Activated gamma-delta T cell treated with anti-CD3 and anti-CD28 coated beads, Interleukin-2, amount 50 U/mL, for 16 hours (primary cell): ENCODE data around the gene NPIPB6.

Source experiments
- DNase-seq: peaks from one replicate; pipeline ENCODE4 v3.0.0-alpha.2; 2020; ENCODE audit warnings: low read depth

NPIPB6 gene

GRCh38 chr16:28298511-28298878 lies 64.8 kb downstream of the NPIPB6 start:
- DNase-seq = no peak

GRCh38 chr16:28297784-28298510 lies 65.4 kb downstream of the NPIPB6 start:
- DNase-seq = no peak

GRCh38 chr16:28297308-28297707 lies 66.0 kb downstream of the NPIPB6 start:
- no peak for DNase-seq

- no peak for DNase-seq
Observed at GRCh38 chr16:28295276-28295675, 68.0 kb downstream of the NPIPB6 start.

- DNase-seq = no peak
Observed at GRCh38 chr16:28294201-28294600, 69.1 kb downstream of the NPIPB6 start.

GRCh38 chr16:28293601-28293960 lies 69.7 kb downstream of the NPIPB6 start:
- no peak for DNase-seq

GRCh38 chr16:28292731-28293600 lies 70.3 kb downstream of the NPIPB6 start:
- DNase-seq = no peak
